Activated T-helper 9 cell treated with anti-CD3 and anti-CD28 coated beads, Interleukin-2, amount 50 U/mL, for 16 hours (primary cell): Measurements from ENCODE around the gene SNED1.
"Not testable (repeated sequence)": the region's sequence is repeated elsewhere in the genome, so short reads cannot be mapped to it uniquely, and the experiment has no call there.

Experiments used
- DNase-seq: peaks from one replicate; pipeline ENCODE4 v3.0.0-alpha.2; 2020; ENCODE audit warnings: low read depth

The SNED1 gene

GRCh38 chr2:241087420-241088268, 89.2 kb downstream of the SNED1 start:
- no peak for DNase-seq

- DNase-seq: no peak
Observed at GRCh38 chr2:241088376-241088775, 90.0 kb downstream of the SNED1 start.

GRCh38 chr2:241088791-241089732, 90.6 kb downstream of the SNED1 start:
- no peak for DNase-seq

GRCh38 chr2:241091201-241091600, 92.8 kb downstream of the SNED1 start:
- no peak for DNase-seq

GRCh38 chr2:241091734-241092445, 93.5 kb downstream of the SNED1 start:
- no peak for DNase-seq

GRCh38 chr2:241092677-241093076, 94.3 kb downstream of the SNED1 start:
- no peak for DNase-seq

GRCh38 chr2:241093133-241093781, 94.8 kb downstream of the SNED1 start:
- DNase-seq: not testable (repeated sequence)

GRCh38 chr2:241094172-241094571, 95.8 kb downstream of the SNED1 start:
- no peak for DNase-seq

- DNase-seq: no peak
Observed at GRCh38 chr2:241094924-241095420, 96.6 kb downstream of the SNED1 start.

- no peak for DNase-seq
Observed at GRCh38 chr2:241095594-241096290, 97.3 kb downstream of the SNED1 start.

GRCh38 chr2:241096979-241097378, 98.6 kb downstream of the SNED1 start:
- DNase-seq: no peak

GRCh38 chr2:241099246-241099645, 100.8 kb downstream of the SNED1 start:
- DNase-seq: no peak

GRCh38 chr2:241102239-241102803, 103.9 kb downstream of the SNED1 start, which contains the start of gene MTERF4:
TSS of gene MTERF4 (minus strand) at chr2:241102287. CDS start at chr2:241102273, 14 bp downstream.
- peak; percentile 86 for DNase-seq

GRCh38 chr2:241103176-241103595, 104.8 kb downstream of the SNED1 start:
- no peak for DNase-seq

GRCh38 chr2:241104611-241105010, 106.2 kb downstream of the SNED1 start:
- not testable (repeated sequence) for DNase-seq

- no peak for DNase-seq
Observed at GRCh38 chr2:241105641-241106040, 107.2 kb downstream of the SNED1 start.

- no peak for DNase-seq
Observed at GRCh38 chr2:241107031-241107783, 108.8 kb downstream of the SNED1 start.

- DNase-seq: no peak
Observed at GRCh38 chr2:241108271-241109209, 110.1 kb downstream of the SNED1 start.
